Neural progenitor cell (in vitro differentiated cells): Measurements from ENCODE around the gene CPM.

ENCODE experiments used
- EZH2phosphoT487 ChIP-seq: fragments of 200-600 bp; sonication (generic); IDR thresholded peaks from 2 replicates; pipeline ENCODE4 v1.6.1; 2017; ENCODE audit warnings: antibody characterized with exemption
- TF ChIP-seq, protein P1 (sequence below): fragments of 200-600 bp; sonication (generic); IDR thresholded peaks from 2 replicates; pipeline ENCODE4 v1.5.1; 2017; ENCODE audit warnings: antibody characterized with exemption, mild to moderate bottlenecking

DNA sequence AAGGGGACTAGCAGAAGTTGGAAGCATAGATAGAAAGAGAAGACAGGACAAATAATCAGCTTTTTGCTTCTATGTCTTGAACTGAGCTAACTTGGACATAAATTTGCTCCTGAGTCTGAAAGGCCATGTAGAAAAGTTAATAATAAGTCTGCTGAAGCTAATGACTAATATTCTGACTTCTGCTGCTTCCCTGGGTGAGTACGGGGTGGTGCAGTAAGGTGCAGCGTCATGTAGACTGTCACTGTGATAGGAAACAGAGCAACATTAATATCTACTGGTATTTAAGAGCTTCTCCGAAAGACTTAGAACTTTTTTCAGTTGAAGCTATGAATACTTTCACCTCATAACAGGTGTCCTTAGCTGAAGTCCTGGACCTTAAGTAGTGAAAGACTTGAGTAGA lies 34.1 kb upstream of the CPM start:
- TF ChIP-seq, protein P1, sequence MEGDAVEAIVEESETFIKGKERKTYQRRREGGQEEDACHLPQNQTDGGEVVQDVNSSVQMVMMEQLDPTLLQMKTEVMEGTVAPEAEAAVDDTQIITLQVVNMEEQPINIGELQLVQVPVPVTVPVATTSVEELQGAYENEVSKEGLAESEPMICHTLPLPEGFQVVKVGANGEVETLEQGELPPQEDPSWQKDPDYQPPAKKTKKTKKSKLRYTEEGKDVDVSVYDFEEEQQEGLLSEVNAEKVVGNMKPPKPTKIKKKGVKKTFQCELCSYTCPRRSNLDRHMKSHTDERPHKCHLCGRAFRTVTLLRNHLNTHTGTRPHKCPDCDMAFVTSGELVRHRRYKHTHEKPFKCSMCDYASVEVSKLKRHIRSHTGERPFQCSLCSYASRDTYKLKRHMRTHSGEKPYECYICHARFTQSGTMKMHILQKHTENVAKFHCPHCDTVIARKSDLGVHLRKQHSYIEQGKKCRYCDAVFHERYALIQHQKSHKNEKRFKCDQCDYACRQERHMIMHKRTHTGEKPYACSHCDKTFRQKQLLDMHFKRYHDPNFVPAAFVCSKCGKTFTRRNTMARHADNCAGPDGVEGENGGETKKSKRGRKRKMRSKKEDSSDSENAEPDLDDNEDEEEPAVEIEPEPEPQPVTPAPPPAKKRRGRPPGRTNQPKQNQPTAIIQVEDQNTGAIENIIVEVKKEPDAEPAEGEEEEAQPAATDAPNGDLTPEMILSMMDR, result no peak
- TF ChIP-seq EZH2phosphoT487, result no peak
